Subcutaneous abdominal adipose tissue (tissue), 5 donors: Measurements from ENCODE around the gene ZNF526.

Experiments
- H3K27ac ChIP-seq: one replicate; pipeline ENCODE4 v1.7.0; 2013; ENCODE audit warnings: low read depth, mild to moderate bottlenecking, inconsistent platforms, low read length, moderate library complexity
- H3K27me3 ChIP-seq, 5 donors: one replicate each; pipeline ENCODE4 v1.7.0; 2013; ENCODE audit warnings: low read length in 5 of 5, inconsistent platforms in 1 of 5; ENCODE audit not compliant: control insufficient read depth in 5 of 5, insufficient read depth in 4 of 5
- H3K36me3 ChIP-seq, 5 donors: one replicate each; pipeline ENCODE4 v1.7.0; 2013; ENCODE audit warnings: low read length in 5 of 5; ENCODE audit not compliant: control insufficient read depth in 5 of 5, insufficient read depth in 5 of 5
- H3K4me1 ChIP-seq, 5 donors: one replicate each; pipeline ENCODE4 v1.7.0; 2013; ENCODE audit warnings: low read length in 5 of 5, mild to moderate bottlenecking in 3 of 5, moderate library complexity in 1 of 5; ENCODE audit not compliant: control insufficient read depth in 5 of 5, insufficient read depth in 5 of 5
- H3K4me3 ChIP-seq, 5 donors: one replicate each; pipeline ENCODE4 v1.7.0; 2013; ENCODE audit warnings: low read length in 5 of 5, low read depth in 1 of 5
- H3K9ac ChIP-seq, 5 donors: one replicate each; pipeline ENCODE4 v1.7.0; 2013; ENCODE audit warnings: low read length in 5 of 5, mild to moderate bottlenecking in 4 of 5, moderate library complexity in 3 of 5
- H3K9me3 ChIP-seq, 5 donors: one replicate each; pipeline ENCODE4 v1.7.0; 2013; ENCODE audit warnings: low read length in 5 of 5; ENCODE audit not compliant: control insufficient read depth in 5 of 5
- donor health status: healthy.
- donor health status: healthy.
- donor health status: healthy.
- donor health status: healthy.
- donor health status: healthy.

Gene ZNF526

GRCh38 chr19:42275517-42275916 lies 55.4 kb downstream of the ZNF526 start:
- H3K27ac ChIP-seq, result no peak overlapping the region
- H3K9ac ChIP-seq, result no peak overlapping the region
- peaks cover 13 to 67% (median 53%) of the 10 kb centered on the region in 5 donors for H3K4me1 ChIP-seq
- no peaks in the 10 kb centered on the region for H3K27me3 ChIP-seq
- H3K4me3 ChIP-seq, result no peak overlapping the region
- peaks cover 0 to 40% (median 39%) of the 10 kb centered on the region in 5 donors for H3K36me3 ChIP-seq
- no peaks in the 10 kb centered on the region for H3K9me3 ChIP-seq

DNA sequence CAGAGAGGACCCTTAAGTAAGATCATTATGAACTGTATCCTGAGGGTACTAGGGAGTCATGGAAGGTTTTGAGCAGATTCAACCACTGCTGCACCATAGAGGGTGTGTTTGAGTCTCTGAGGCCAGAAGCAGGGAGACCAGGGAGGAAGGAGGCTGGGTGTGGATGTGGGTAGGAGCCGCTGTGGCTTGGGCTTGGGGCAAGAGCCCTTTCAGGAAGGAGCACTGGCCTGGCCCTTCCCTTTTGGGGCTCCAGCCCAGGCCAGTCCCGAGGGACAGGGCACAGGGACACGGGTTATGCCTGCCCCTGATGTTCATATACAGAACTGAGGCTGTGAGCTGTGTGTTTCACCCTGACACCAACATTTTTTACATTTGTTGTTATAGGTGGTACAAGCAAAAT lies 56.2 kb downstream of the ZNF526 start:
- Histone ChIP-seq H3K4me1 (peaks cover 7 to 65% (median 48%) of the 10 kb centered on the region in 5 donors), H3K36me3 (peaks cover 0 to 40% (median 39%) of the 10 kb centered on the region in 5 donors), H3K27me3 (no peaks in the 10 kb centered on the region), H3K27ac (no peak overlapping the region), H3K9me3 (no peaks in the 10 kb centered on the region), H3K9ac (peak overlapping the region in 1 of 5 donors; percentile 43), H3K4me3 (no peak overlapping the region)

DNA sequence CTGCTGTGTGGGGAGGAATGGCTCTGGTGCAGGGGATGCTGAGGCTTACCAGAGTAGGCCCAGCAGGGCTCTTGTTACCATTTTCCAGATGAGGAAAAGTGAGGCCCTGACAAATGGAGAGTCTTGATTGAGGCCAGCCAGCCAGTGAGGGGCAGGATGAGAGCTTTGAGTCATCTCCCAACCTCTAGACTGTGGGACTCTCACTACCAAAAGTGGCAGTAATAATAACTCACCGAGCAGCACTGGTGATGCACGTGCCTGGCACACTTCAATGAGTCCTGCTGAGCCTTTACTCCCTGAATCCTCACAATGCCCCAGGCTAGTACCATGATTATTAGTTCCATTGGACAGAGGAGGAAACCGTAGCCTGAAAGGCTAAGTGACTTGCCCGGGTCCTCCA lies 56.7 kb downstream of the ZNF526 start:
- Histone ChIP-seq H3K4me3 (no peak overlapping the region), H3K36me3 (peaks cover 0 to 39% (median 35%) of the 10 kb centered on the region in 5 donors), H3K9ac (no peak overlapping the region), H3K4me1 (peaks cover 7 to 65% (median 52%) of the 10 kb centered on the region in 5 donors), H3K27ac (no peak overlapping the region), H3K27me3 (no peaks in the 10 kb centered on the region), H3K9me3 (no peaks in the 10 kb centered on the region)
